ENCODE measurements around the gene TDRD1. TPM values are rescaled to one million over a fixed set of nuclear protein-coding genes. Genes with fewer than 3 reads are reported as not detected.

TDRD1 gene
- total RNA-seq (2022; extraction: Qiagen RNA extraction): not detected in 5 replicates

GRCh38 chr10:114179148-114179547 lies at the start of gene TDRD1:
TSS of gene TDRD1 (plus strand) at chr10:114179353. CDS start at chr10:114187832, 8,479 bp downstream.

GRCh38 chr10:114173921-114174694 lies 5.0 kb upstream of the TDRD1 start, which contains the start of gene CCDC186:
TSS of gene CCDC186 (minus strand) at chr10:114174203. CDS start at chr10:114163268, 10,935 bp downstream.

GRCh38 chr10:114239117-114239993 lies 60.2 kb downstream of the TDRD1 start, which contains the start of gene VWA2:
TSS of gene VWA2 (plus strand) at chr10:114239254. CDS start at chr10:114248714, 9,460 bp downstream.

Other genes with a start within 250 kb of the TDRD1 start
- gene ADRB1, start 135.5 kb upstream of the TDRD1 start, total RNA-seq (2022; extraction: Qiagen RNA extraction): 1.1 to 1.4 TPM (median 1.2 TPM) in 5 replicates
- 3.2 to 6.8 TPM (median 5.3 TPM) in 5 replicates for gene CCDC186, start 5.2 kb upstream of the TDRD1 start, total RNA-seq (2022; extraction: Qiagen RNA extraction)
- gene VWA2, start 59.9 kb downstream of the TDRD1 start, total RNA-seq (2022; extraction: Qiagen RNA extraction): 0.05 TPM in 3 of 5 replicates, not detected in the others
- gene AFAP1L2, start 225.1 kb downstream of the TDRD1 start, total RNA-seq (2022; extraction: Qiagen RNA extraction): 17.9 to 27.3 TPM (median 23.5 TPM) in 5 replicates

Data from A549 treated with Hydrocortisone at 1 μM for 4 hours (cell line).